ENCODE data around the gene INSIG1. TPM values are rescaled to one million over a fixed set of nuclear protein-coding genes. Genes with fewer than 3 reads are reported as not detected.

The INSIG1 gene
- total and polyA plus RNA-seq, 2 donors (not counting 3 experiments of a cell fraction or from before 2014, with no cell fraction given) = 79.3 to 102 TPM

- H3K27me3 ChIP-seq (ENCODE audit: control insufficient read depth in 2 of 2, insufficient read depth in 2 of 2, low read length in 2 of 2) = peaks cover 2 to 5% of the 10 kb centered on the region in 2 experiments
- ChIA-PET CTCF (no interaction called here), POLR2A (no interaction called here)
- H3K4me3 ChIP-seq (replicated peaks in 1 of 3; ENCODE audit: insufficient read depth in 1 of 3, low read depth in 1 of 3, low read length in 3 of 3) = no peak overlapping the region
- H2AFZ ChIP-seq (ENCODE audit: low read depth, low read length) = no peak overlapping the region
- no peak for FAIRE-seq
- no peaks in the 10 kb centered on the region for H3K9me3 ChIP-seq (replicated peaks; ENCODE audit: control insufficient read depth, insufficient read depth, low read length)
- no peaks in the 10 kb centered on the region for H3K79me2 ChIP-seq (ENCODE audit: control insufficient read depth, insufficient read depth, low read length)
- H4K20me1 ChIP-seq (replicated peaks; ENCODE audit: control insufficient read depth, extremely low read depth, insufficient read depth, low read length) = no peaks in the 10 kb centered on the region
- H3K36me3 ChIP-seq (ENCODE audit: control insufficient read depth in 2 of 2, extremely low read depth in 1 of 2, insufficient read depth in 2 of 2, low read length in 2 of 2) = no peaks in the 10 kb centered on the region
- H3K9ac ChIP-seq (replicated peaks; ENCODE audit: extremely low read depth, insufficient read depth, low read length) = no peak overlapping the region
- intact Hi-C loops (cut with micrococcal nuclease) (no loop called here), dilution Hi-C loops (cut with MboI; ENCODE audit: extremely low pct_ligation_motif_present, low sequenced_read_pairs) (loop anchor here (25.0 kb wide), 1 partner anchor 140 kb away; no protein-coding TSS in a partner anchor)
- no peaks in the 10 kb centered on the region for H3K9me1 ChIP-seq (replicated peaks; ENCODE audit: control insufficient read depth, extremely low read depth, insufficient read depth, low read length)
- DNase-seq (ENCODE audit: low read depth, low spot score) = no peak
- no peaks in the 10 kb centered on the region for H3K4me1 ChIP-seq (ENCODE audit: control insufficient read depth, extremely low read depth, insufficient read depth, low read length)
- H3K4me2 ChIP-seq (ENCODE audit: insufficient read depth, low read length) = no peak overlapping the region
- H3K27ac ChIP-seq (ENCODE audit: insufficient read depth, low read depth, low read length) = no peak overlapping the region
- TF ChIP-seq EZH2 (IDR thresholded peaks at IDR 0.05; ENCODE audit: borderline replicate concordance, low read depth, low read length, severe bottlenecking) = no peak
- TF ChIP-seq MAX (IDR thresholded peaks at IDR 0.05; ENCODE audit: insufficient read depth, insufficient read length) = no peak
- no peak for TF ChIP-seq POLR2AphosphoS5 (IDR thresholded peaks at IDR 0.05; ENCODE audit: insufficient read depth, low read depth, low read length)
- TF ChIP-seq JUN (IDR thresholded peaks at IDR 0.05; ENCODE audit: borderline replicate concordance, insufficient read depth, insufficient read length, low read depth) = no peak
- no peak for TF ChIP-seq MYC (IDR thresholded peaks at IDR 0.05; ENCODE audit: low read depth, low read length)
- no peak for TF ChIP-seq GATA2 (IDR thresholded peaks at IDR 0.05; ENCODE audit: insufficient read depth, insufficient read length, low read depth, low read length)
- no peak for TF ChIP-seq FOS (IDR thresholded peaks at IDR 0.05; ENCODE audit: borderline replicate concordance, insufficient read depth, low read length)
- TF ChIP-seq POLR2A (IDR thresholded peaks at IDR 0.05; ENCODE audit: low read depth, low read length) = no peak
- TF ChIP-seq, protein P1, sequence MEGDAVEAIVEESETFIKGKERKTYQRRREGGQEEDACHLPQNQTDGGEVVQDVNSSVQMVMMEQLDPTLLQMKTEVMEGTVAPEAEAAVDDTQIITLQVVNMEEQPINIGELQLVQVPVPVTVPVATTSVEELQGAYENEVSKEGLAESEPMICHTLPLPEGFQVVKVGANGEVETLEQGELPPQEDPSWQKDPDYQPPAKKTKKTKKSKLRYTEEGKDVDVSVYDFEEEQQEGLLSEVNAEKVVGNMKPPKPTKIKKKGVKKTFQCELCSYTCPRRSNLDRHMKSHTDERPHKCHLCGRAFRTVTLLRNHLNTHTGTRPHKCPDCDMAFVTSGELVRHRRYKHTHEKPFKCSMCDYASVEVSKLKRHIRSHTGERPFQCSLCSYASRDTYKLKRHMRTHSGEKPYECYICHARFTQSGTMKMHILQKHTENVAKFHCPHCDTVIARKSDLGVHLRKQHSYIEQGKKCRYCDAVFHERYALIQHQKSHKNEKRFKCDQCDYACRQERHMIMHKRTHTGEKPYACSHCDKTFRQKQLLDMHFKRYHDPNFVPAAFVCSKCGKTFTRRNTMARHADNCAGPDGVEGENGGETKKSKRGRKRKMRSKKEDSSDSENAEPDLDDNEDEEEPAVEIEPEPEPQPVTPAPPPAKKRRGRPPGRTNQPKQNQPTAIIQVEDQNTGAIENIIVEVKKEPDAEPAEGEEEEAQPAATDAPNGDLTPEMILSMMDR (IDR thresholded peaks at IDR 0.05; ENCODE audit: extremely low read depth in 1 of 2, insufficient read depth in 1 of 2, low read depth in 1 of 2, low read length in 2 of 2) = no peak
- no TSS peak for BruUV-seq (replicated peaks)
Observed at GRCh38 chr7:155327590-155328320, 30.1 kb downstream of the INSIG1 start.
